HUES64 (cell line): ENCODE results near the gene GPD1.
"Not testable (repeated sequence)": the region's sequence is repeated elsewhere in the genome, so short reads cannot be mapped to it uniquely, and the experiment has no call there.

ENCODE experiments used
- H3K27ac ChIP-seq: 2 replicates; pipeline ENCODE4 v1.7.0; 2013; ENCODE audit warnings: low read depth, low read length, inconsistent platforms
- H3K27me3 ChIP-seq: 2 replicates; pipeline ENCODE4 v1.6.1; 2013; ENCODE audit warnings: mild to moderate bottlenecking, low read length; ENCODE audit not compliant: insufficient read depth
- H3K36me3 ChIP-seq: 2 replicates; pipeline ENCODE4 v1.6.1; 2013; ENCODE audit warnings: mild to moderate bottlenecking, low read length; ENCODE audit not compliant: insufficient read depth
- H3K4me1 ChIP-seq: 2 replicates; pipeline ENCODE4 v1.6.1; 2013; ENCODE audit warnings: mild to moderate bottlenecking, low read length, moderate library complexity; ENCODE audit not compliant: insufficient read depth
- H3K4me3 ChIP-seq: 2 replicates; pipeline ENCODE4 v1.5.1; 2013; ENCODE audit warnings: mild to moderate bottlenecking, low read length, moderate library complexity
- H3K9ac ChIP-seq: 2 replicates; pipeline ENCODE4 v1.6.1; 2013; ENCODE audit warnings: mild to moderate bottlenecking, low read depth, low read length
- H3K9me3 ChIP-seq: 2 replicates; pipeline ENCODE4 v1.6.1; 2013; ENCODE audit warnings: low read depth, low read length; ENCODE audit not compliant: insufficient read depth
- WGBS: fragments of 150-250, 120-280 bp; methylation state at CpG from one replicate; pipeline ENCODE4 v1.1.7; 2013; ENCODE audit warnings: missing lambda C conversion rate; 5-methylcytosine and 5-hydroxymethylcytosine counted together

GPD1 gene

GRCh38 chr12:50074936-50075807 lies 28.6 kb upstream of the GPD1 start:
- peaks cover 10% of the 10 kb centered on the region for H3K4me1 ChIP-seq
- no peak overlapping the region for H3K9ac ChIP-seq
- no peak overlapping the region for H3K27ac ChIP-seq
- H3K27me3 ChIP-seq = peaks cover 2% of the 10 kb centered on the region; the same call in 1 of the 2 replicates
- 20% methylated on average over 9 of the region's 9 CpGs for WGBS
- H3K36me3 ChIP-seq = no peaks in the 10 kb centered on the region
- H3K4me3 ChIP-seq = no peak overlapping the region
- no peaks in the 10 kb centered on the region for H3K9me3 ChIP-seq

- Histone ChIP-seq H3K9me3 (no peaks in the 10 kb centered on the region), H3K27ac (no peak overlapping the region), H3K4me3 (no peak overlapping the region), H3K4me1 (peaks cover 10% of the 10 kb centered on the region), H3K9ac (no peak overlapping the region), H3K27me3 (peaks cover 8% of the 10 kb centered on the region), H3K36me3 (no peaks in the 10 kb centered on the region)
- 97% methylated on average over 1 of the region's 1 CpG for WGBS
These were observed 28.0 kb upstream of the GPD1 start for GRCh38 chr12:50075808-50076170.

DNA sequence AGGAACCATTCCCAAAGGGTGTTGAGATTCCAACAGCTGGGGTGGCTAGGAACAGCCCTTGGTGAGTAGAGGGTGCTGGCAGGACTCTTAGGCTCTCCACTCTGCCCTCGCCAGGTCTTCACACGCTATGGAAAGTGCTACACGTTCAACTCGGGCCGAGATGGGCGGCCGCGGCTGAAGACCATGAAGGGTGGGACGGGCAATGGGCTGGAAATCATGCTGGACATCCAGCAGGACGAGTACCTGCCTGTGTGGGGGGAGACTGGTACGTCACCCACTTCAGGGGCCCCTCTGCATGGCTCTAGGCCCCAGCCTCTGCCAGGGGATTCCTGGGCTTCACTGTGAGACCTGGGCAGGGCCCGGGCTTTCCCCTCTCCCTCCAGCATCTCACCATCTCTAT lies 26.7 kb upstream of the GPD1 start:
- H3K27ac ChIP-seq = no peak overlapping the region
- no peak overlapping the region for H3K4me3 ChIP-seq
- no peaks in the 10 kb centered on the region for H3K36me3 ChIP-seq
- no peaks in the 10 kb centered on the region for H3K9me3 ChIP-seq
- no peak overlapping the region for H3K9ac ChIP-seq
- H3K4me1 ChIP-seq = peaks cover 6% of the 10 kb centered on the region
- H3K27me3 ChIP-seq = peaks cover 20% of the 10 kb centered on the region
- WGBS = 87% methylated on average over 12 of the region's 12 CpGs

DNA sequence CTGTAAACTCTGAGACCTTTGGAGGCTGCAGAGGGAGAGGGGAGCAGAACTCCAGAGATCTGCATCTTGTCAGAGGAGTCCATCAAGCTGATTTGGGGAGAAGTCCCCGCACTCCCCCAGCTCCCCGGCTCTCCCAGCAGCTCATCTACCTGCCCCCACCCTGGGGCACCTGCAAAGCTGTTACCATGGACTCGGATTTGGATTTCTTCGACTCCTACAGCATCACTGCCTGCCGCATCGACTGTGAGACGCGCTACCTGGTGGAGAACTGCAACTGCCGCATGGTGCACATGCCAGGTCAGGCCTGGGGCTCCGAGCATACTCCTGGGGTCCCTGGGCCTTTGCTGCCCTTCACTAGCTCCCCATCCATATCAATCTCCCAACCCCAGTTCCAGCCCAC lies 25.5 kb upstream of the GPD1 start:
- Histone ChIP-seq H3K36me3 (no peaks in the 10 kb centered on the region), H3K9me3 (no peaks in the 10 kb centered on the region), H3K4me3 (no peak overlapping the region), H3K4me1 (no peaks in the 10 kb centered on the region; the same call in 1 of the 2 replicates), H3K9ac (no peak overlapping the region), H3K27ac (no peak overlapping the region), H3K27me3 (peaks cover 20% of the 10 kb centered on the region)
- WGBS = 93% methylated on average over 10 of the region's 10 CpGs

- no peaks in the 10 kb centered on the region; the same call in 1 of the 2 replicates for H3K4me1 ChIP-seq
These were observed 24.0 kb upstream of the GPD1 start for GRCh38 chr12:50079771-50080170.

GRCh38 chr12:50081096-50081808 lies 22.6 kb upstream of the GPD1 start:
- no peaks in the 10 kb centered on the region for H3K9me3 ChIP-seq
- H3K27ac ChIP-seq = no peak overlapping the region
- H3K36me3 ChIP-seq = no peaks in the 10 kb centered on the region
- no peaks in the 10 kb centered on the region; the same call in 1 of the 2 replicates for H3K4me1 ChIP-seq
- H3K9ac ChIP-seq = no peak overlapping the region
- peaks cover 20% of the 10 kb centered on the region for H3K27me3 ChIP-seq
- no peak overlapping the region; the same call in 1 of the 2 replicates for H3K4me3 ChIP-seq
- 54% methylated on average over 44 of the region's 46 CpGs for WGBS

More at GRCh38 chr12:50079771-50080170, 24.0 kb upstream of the GPD1 start:
- 77% methylated on average over 5 of the region's 5 CpGs for WGBS
- no peak overlapping the region for H3K9ac ChIP-seq
- no peaks in the 10 kb centered on the region for H3K36me3 ChIP-seq
- peaks cover 20% of the 10 kb centered on the region for H3K27me3 ChIP-seq
- H3K4me3 ChIP-seq = no peak overlapping the region
- H3K27ac ChIP-seq = no peak overlapping the region
- no peaks in the 10 kb centered on the region for H3K9me3 ChIP-seq

- Histone ChIP-seq H3K4me3 (no peak overlapping the region), H3K4me1 (no peaks in the 10 kb centered on the region; the same call in 1 of the 2 replicates), H3K27me3 (peaks cover 20% of the 10 kb centered on the region), H3K27ac (no peak overlapping the region), H3K36me3 (peaks cover 13% of the 10 kb centered on the region), H3K9me3 (no peaks in the 10 kb centered on the region), H3K9ac (no peak overlapping the region)
- WGBS = 93% methylated on average over 7 of the region's 7 CpGs
These were observed 21.2 kb upstream of the GPD1 start for GRCh38 chr12:50082644-50083043.

GRCh38 chr12:50083301-50083700 lies 20.5 kb upstream of the GPD1 start:
- H3K36me3 ChIP-seq = peaks cover 20% of the 10 kb centered on the region
- H3K27me3 ChIP-seq = peaks cover 20% of the 10 kb centered on the region
- no peak overlapping the region for H3K9ac ChIP-seq
- no peaks in the 10 kb centered on the region; the same call in 1 of the 2 replicates for H3K4me1 ChIP-seq
- no peak overlapping the region for H3K4me3 ChIP-seq
- 93% methylated on average over 1 of the region's 1 CpG for WGBS
- no peak overlapping the region for H3K27ac ChIP-seq
- H3K9me3 ChIP-seq = no peaks in the 10 kb centered on the region

- not testable (repeated sequence) for H3K9me3 ChIP-seq, H3K4me1 ChIP-seq, H3K27ac ChIP-seq
- H3K4me3 ChIP-seq = peak overlapping the region; percentile 67
- 77% methylated on average over 6 of the region's 7 CpGs for WGBS
- peaks cover 20% of the 10 kb centered on the region for H3K27me3 ChIP-seq
- peak overlapping the region; percentile 57; the same call in 1 of the 2 replicates for H3K9ac ChIP-seq
- peaks cover 31% of the 10 kb centered on the region for H3K36me3 ChIP-seq
These were observed 19.4 kb upstream of the GPD1 start for GRCh38 chr12:50084409-50084774.

DNA sequence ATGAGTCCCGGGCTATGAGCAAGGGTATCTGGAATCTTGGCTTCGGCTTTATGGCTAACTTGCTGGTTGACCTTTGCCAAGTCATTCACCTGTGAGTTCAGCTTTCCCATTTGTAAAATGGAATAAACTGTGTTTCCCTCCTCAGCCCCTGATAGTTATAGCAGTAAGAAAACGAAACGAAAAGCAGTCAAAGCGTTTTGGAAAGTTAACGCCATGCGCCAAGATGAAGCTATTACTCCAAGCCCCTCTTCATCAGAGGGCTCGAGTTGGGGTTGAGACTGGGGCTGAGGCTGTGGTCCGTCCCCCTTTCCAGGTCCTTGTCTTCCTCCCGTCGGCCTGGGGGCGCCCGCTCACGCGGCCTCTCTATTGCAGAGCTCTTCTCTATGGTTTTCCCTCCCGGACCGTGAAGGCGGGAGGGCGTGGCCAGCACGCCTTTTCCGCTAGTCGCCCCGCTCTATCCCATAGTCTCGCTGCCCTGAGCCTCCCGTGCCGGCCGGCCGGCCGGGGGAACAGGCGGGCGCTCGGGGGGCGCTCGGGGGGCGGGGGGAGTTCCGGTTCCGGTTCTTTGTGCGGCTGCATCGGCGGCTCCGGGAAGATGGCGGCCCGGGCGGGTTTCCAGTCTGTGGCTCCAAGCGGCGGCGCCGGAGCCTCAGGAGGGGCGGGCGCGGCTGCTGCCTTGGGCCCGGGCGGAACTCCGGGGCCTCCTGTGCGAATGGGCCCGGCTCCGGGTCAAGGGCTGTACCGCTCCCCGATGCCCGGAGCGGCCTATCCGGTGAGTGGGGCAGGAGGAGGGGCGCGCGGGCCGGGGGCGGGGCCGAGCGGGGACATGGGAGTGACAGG lies 18.8 kb upstream of the GPD1 start, which contains the start of gene SMARCD1:
TSS of gene SMARCD1 (plus strand) at position 568 of the 840 bp plus-strand sequence. CDS start at position 596, 28 bp downstream.
- no peaks in the 10 kb centered on the region for H3K9me3 ChIP-seq
- peak within 1 kb of the TSS; percentile 98 for H3K27ac ChIP-seq
- H3K4me1 ChIP-seq = no peaks in the 10 kb centered on the region; the same call in 1 of the 2 replicates
- H3K27me3 ChIP-seq = peaks cover 20% of the 10 kb centered on the region
- H3K9ac ChIP-seq = peak within 1 kb of the TSS; percentile 87
- WGBS = 1% methylated on average over 69 of the region's 69 CpGs
- H3K36me3 ChIP-seq = peaks cover 37% of the 10 kb centered on the region
- peak within 1 kb of the TSS; percentile 67 for H3K4me3 ChIP-seq
